A549 (cell line): ENCODE measurements around the gene REX1BD.

Source experiments
- EP300 ChIP-seq, 2 experiments: fragments of >200 bp; sonication (Bioruptor Twin); formaldehyde crosslinking; IDR thresholded peaks; 2 replicates in 1 of 2; 3 replicates in 1 of 2; pipeline ENCODE4 v1.6.1; 2016 to 2017
- HDAC2 ChIP-seq: fragments of 200-600 bp; sonication (generic); IDR thresholded peaks from 2 replicates; pipeline ENCODE4 v1.6.1; 2016
- TF ChIP-seq, protein P1 (sequence below): fragments of >200 bp; sonication (Bioruptor Twin); formaldehyde crosslinking; IDR thresholded peaks from 3 replicates; pipeline ENCODE4 v1.5.1; 2016
- TF ChIP-seq, protein P2 (sequence below): fragments of 450-650 bp; IDR thresholded peaks from 2 replicates; pipeline ENCODE4 v1.6.1; 2014; ENCODE audit warnings: antibody characterized with exemption

DNA sequence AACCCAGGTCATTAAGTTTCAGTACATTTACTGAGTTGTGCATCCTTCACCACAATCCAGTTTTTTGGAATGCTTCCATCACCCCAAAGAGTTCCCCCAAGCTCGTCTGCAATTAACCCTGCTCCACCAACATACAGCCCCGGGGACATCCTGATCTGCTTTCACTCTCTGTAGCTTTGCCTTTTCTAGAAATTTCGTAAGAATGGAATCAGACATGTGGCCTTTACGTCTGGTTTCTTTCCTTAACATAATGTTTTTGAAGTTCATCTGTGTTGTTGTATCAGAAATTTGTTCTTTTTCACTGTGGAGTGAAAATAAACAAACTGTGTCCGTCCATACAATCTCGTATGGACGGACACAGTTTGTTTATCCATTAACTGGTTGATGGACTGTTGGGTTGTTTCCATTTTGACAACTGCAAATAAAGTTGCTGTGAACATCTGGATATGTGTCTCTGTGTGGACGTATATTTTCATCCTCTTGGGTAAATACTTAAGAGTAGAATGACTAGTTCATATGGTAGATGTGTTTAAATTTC, 51.2 kb downstream of the REX1BD start:
- TF ChIP-seq, protein P1, sequence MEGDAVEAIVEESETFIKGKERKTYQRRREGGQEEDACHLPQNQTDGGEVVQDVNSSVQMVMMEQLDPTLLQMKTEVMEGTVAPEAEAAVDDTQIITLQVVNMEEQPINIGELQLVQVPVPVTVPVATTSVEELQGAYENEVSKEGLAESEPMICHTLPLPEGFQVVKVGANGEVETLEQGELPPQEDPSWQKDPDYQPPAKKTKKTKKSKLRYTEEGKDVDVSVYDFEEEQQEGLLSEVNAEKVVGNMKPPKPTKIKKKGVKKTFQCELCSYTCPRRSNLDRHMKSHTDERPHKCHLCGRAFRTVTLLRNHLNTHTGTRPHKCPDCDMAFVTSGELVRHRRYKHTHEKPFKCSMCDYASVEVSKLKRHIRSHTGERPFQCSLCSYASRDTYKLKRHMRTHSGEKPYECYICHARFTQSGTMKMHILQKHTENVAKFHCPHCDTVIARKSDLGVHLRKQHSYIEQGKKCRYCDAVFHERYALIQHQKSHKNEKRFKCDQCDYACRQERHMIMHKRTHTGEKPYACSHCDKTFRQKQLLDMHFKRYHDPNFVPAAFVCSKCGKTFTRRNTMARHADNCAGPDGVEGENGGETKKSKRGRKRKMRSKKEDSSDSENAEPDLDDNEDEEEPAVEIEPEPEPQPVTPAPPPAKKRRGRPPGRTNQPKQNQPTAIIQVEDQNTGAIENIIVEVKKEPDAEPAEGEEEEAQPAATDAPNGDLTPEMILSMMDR: no peak
- TF ChIP-seq HDAC2 (no peak), EP300 (IDR thresholded peaks at IDR 0.05) (no peak)
- TF ChIP-seq, protein P2, sequence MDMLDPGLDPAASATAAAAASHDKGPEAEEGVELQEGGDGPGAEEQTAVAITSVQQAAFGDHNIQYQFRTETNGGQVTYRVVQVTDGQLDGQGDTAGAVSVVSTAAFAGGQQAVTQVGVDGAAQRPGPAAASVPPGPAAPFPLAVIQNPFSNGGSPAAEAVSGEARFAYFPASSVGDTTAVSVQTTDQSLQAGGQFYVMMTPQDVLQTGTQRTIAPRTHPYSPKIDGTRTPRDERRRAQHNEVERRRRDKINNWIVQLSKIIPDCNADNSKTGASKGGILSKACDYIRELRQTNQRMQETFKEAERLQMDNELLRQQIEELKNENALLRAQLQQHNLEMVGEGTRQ: no peak
